Upper lobe of left lung (tissue), 4 donors: ENCODE measurements around the gene DIAPH3.

ENCODE experiments used
- EP300 ChIP-seq, 4 donors: sonication (generic); formaldehyde crosslinking; IDR thresholded peaks; one replicate each; pipeline ENCODE4 v1.5.1; 2017; ENCODE audit warnings: antibody characterized with exemption in 4 of 4, control low read depth in 2 of 4
- POLR2A ChIP-seq, 4 donors: fragments of 450-650 bp; IDR thresholded peaks; one replicate each; pipeline ENCODE4 v1.5.1; 2016 to 2017; ENCODE audit warnings: antibody characterized with exemption in 4 of 4, mild to moderate bottlenecking in 2 of 4
- POLR2AphosphoS5 ChIP-seq, 2 donors: sonication (generic); formaldehyde crosslinking; IDR thresholded peaks; one replicate each; pipeline ENCODE4 v1.5.1; 2017; ENCODE audit warnings: antibody characterized with exemption in 2 of 2
- TF ChIP-seq, protein P1 (sequence below), 6 experiments: fragments of 450-650 bp in 4 of 6; fragments of 200-600 bp in 2 of 6; sonication (generic) in 2 of 6; IDR thresholded peaks; one replicate each; pipeline ENCODE4 v1.5.1; 2016 to 2019; ENCODE audit warnings: antibody characterized with exemption in 6 of 6

DNA sequence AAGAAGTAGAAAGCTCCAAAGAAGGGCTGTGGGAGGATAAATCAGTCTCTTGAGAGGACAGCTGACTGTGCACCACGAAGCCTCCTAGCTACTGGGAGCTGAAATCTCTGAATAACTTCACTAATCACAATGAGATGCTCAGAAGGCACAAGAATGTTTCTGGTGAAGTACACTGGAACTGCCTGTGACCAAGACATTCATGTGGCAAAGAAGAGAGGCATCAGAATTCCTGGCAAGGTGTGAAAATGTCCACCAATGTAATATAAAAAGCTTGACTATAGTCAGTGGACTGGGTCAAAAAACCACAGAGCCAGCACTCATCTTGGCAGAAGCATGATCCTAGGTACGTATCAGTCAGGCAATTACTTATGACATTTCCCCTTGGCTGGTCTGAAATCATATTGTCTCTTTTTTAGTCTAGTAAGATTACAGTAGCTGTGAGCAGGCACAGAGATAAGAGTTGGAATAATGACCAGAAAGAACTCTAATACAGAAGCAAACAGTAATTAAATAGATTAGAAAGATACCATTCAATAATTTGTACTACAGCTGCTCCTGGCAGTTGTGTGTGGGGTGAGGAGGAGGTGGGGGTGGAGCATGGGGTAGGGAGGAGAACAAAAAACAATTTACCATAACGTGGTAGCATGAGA, 434.7 kb downstream of the DIAPH3 start:
- TF ChIP-seq, protein P1, sequence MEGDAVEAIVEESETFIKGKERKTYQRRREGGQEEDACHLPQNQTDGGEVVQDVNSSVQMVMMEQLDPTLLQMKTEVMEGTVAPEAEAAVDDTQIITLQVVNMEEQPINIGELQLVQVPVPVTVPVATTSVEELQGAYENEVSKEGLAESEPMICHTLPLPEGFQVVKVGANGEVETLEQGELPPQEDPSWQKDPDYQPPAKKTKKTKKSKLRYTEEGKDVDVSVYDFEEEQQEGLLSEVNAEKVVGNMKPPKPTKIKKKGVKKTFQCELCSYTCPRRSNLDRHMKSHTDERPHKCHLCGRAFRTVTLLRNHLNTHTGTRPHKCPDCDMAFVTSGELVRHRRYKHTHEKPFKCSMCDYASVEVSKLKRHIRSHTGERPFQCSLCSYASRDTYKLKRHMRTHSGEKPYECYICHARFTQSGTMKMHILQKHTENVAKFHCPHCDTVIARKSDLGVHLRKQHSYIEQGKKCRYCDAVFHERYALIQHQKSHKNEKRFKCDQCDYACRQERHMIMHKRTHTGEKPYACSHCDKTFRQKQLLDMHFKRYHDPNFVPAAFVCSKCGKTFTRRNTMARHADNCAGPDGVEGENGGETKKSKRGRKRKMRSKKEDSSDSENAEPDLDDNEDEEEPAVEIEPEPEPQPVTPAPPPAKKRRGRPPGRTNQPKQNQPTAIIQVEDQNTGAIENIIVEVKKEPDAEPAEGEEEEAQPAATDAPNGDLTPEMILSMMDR (IDR thresholded peaks at IDR 0.05): no peak
- TF ChIP-seq POLR2AphosphoS5 (IDR thresholded peaks at IDR 0.05) (no peak), POLR2A (IDR thresholded peaks at IDR 0.05) (no peak), EP300 (IDR thresholded peaks at IDR 0.05) (no peak)
